Suppressor macrophage (primary cell): ENCODE measurements around the gene NDUFA6.

Source experiments
- DNase-seq, 4 experiments: peaks; one replicate each; pipeline ENCODE4 v3.0.0-alpha.2; 2020 to 2022

The NDUFA6 gene

DNA sequence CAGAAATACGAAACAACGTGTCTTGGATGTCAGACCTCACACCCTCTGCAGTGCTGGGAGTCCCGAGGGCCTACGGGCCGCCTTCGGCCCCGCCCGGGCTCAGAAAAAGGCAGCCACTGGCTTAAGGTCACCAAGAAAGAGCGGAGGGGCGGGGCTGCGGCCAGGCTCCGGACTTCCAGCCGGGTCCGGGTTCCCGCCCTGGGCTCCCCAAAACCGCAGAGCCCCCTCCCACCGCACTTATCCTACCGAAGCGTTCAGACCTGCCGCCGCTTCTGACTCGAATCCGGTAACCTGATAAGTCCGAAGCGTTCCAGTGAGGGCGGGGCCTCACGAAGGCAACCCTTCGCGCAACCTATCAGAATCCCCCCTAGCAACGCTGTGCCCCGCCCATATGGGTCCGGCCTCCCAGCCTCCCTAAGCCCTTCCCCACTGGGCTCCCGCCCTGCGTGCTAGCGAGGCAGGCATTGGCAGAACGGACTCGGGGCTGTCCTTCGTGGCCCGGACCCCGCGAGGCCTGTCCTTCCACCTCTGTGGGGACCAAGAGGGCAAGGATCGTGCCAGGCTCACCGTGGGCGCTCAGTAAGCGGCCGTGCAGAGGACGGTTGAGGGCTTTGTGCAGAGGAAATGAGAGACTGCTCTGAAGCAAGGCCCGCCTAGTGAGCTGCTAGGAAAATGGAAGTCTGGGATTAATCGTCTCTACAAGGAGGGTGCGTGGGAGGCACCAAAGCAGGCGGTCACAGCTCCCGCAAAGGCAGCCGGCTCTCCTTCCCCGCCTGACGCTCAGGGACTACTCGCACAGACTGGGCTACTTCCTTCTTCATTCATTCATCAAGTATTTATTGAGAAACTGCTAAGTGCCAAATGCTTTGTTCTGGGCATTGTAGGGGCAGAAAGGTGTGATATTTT, 19.8 kb downstream of the NDUFA6 start, which contains the start of gene NAGA:
NAGA (minus strand) TSS at position 296 of the 906 bp plus-strand sequence. CDS start 515 bp downstream, outside the sequence.
- DNase-seq: peak; percentile 96 to 98 (median 98)

DNA sequence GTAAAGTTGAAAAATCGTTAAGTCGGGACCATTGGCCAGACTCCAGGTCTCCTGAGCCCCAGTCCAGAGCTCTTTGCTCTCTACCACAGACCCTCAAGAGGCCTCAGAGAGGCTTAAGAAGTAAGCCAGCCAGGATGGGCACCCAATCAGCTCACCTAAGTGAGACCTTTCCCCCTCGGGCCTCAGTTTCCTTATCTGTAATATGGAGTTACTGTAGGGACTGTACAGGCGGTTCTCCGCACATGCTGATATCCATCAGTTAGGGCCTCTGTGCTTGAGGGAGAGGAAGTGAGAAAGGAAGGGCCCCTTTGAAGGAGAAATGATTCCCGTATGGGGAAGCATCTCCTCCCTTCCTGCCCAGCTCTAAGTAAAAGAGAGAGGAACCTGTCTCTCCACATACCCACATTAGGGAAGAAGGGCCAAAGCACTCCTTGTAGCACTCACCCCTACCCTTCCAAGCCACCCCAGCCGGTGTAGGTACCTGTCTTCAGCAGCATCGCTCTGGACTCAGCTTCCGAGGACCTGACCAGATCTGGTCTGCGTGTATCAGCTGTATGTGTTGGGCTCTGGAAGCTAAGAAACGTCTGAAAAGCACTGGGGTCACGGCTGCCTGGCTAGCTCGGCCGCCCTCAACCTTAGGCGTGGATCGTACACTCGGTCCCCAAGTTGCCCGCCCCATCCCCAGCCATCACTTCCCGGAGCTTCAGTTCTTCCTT, 20.6 kb downstream of the NDUFA6 start:
- DNase-seq: peak; percentile 67 to 85 (median 79)

DNA sequence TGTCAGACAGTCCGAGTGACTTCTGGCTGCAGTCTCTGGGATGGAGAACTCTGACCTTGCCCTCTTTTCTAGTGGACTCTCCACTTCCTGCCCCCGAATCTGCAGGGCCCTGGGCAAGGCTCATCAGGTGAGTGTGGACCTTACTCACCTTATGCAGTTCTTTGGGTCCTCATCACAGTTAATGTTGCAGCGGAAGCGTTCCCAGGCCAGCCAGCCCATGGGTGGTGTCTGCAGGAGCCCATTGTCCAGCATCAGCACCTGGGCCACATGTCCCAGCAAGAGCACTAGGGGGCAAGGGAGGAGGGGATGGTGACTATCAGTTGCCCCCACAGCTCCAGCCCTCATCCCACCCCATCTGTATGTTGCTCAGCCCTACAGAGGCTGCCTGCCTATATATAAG, 22.3 kb downstream of the NDUFA6 start:
- no peak for DNase-seq

DNA sequence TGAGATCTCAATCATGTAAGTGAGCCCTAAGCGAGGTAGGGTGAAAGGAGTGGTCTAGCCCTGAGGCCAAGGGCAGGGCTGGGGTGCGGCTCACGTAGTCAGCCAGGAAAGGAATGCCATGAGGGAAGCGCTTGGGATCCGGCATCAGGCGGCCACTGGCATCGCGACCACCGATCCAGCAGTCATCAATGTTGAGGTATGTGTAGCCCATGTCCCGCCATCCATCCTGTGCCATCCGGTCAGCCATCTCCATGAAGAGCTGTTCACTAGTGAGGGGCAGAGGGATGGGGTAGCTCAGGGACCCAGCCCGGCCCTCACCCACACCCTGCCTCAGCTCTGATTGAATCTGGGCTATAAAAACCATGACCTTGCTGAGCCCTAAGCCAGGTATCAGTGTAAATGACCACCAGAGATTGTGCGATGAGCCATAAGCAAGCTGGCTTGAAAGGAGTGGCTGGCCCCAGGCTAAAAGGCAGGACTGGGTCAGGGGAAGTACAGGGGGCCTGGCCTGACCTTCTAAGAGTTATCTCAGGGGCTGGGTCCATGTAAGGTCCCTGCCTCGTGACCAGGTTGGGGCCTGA, 22.8 kb downstream of the NDUFA6 start:
- DNase-seq: no peak

DNA sequence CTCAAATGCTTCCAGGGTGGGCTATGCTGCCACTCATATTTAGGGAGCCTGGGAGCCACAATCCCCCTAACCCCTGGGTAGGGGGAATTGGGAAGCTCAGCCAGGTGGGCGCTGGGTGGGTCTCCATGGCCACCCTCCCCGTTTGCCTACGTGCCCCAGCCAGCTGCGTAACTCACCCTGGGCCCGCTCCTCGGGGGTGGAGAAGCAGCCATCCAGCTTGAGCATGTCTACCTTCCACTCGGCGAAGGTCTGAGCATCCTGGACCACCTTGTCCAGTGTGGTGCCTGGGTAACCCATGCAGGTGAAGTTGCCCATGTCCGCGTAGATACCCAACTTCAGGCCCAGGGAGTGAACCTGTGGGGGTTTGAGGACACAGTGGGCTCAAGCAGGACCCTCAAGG, 23.6 kb downstream of the NDUFA6 start:
- no peak for DNase-seq

DNA sequence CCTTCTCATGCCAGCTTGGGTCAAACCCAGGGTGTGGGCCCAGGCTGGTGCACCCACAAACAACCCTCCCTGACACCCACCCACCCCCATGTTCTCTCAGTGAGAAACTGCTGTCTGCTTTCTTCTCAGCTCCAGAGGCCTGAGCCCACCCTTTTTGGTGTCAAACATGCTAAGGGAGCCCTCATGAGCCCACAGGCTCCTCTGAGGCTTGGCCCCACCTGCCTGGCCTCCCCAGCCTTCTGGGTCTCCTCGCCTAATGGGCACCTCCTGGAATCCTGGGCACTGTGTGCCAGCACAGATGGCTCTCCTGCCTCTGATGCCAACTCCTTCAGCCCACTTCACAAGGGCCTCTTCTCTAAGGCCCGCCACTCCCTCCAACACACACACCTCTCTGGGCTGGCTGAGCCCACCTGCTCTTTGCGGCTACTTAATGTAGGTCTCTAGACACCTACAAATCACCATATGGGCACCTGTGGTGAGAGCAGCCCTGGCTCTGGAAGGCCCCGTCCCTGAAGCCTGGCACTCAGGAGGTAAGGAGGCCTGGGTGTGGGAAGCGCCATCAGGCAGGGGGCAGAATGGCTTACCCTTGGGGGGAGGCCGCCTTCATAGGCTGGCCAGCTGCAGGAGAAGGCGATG, 24.3 kb downstream of the NDUFA6 start:
- no peak for DNase-seq

DNA sequence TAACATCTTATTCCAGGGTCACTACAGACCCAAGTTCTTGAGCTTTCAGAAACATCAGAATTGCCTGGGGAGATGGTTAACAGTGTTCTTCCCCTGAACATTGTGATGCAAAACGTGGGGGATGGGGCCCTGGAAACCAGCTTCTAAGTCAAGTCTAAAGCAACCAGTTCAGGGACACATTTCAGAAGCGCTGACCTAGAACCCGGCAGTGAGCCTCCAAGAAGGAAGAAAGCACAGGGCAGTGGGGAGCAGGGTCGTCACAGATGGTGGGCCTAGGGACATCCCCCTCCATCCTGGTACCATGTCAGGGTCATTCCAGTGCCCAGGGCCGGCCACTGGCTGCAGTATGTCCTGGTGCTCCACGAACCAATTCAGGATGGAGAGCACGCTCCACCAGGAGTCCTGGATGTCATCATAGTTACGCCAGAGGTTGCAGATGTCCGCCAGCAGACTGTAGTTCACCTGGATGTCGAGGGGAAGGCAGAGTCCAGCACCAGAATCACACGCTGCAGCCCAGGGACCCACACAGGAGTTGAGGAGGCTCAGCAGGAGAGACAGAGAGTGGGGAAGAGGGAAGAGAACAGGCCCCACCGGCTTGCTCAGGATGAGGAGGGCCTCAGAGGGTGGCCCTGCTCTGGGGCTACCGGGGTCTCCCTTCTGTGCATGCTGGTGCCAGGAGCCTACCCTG, 25.0 kb downstream of the NDUFA6 start:
- no peak for DNase-seq

DNA sequence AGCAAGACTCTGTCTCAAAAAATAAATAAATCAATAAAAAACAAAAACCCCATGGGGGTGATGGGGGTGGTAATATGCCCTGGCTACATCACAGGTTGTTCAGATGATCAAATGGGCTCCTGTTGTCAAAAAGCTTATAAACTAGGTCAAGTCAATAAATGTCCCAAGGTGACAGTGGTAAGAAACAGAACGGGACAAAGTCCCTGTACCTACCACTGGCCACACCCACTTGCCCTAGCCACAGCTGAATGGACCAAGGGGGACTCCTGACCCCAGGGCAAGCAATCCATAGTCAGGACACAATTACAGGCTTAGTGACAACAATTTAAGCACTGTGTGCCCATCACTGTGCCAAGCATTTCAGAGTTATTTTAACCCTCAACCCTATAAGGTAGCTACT, 25.9 kb downstream of the NDUFA6 start:
- DNase-seq: no peak

DNA sequence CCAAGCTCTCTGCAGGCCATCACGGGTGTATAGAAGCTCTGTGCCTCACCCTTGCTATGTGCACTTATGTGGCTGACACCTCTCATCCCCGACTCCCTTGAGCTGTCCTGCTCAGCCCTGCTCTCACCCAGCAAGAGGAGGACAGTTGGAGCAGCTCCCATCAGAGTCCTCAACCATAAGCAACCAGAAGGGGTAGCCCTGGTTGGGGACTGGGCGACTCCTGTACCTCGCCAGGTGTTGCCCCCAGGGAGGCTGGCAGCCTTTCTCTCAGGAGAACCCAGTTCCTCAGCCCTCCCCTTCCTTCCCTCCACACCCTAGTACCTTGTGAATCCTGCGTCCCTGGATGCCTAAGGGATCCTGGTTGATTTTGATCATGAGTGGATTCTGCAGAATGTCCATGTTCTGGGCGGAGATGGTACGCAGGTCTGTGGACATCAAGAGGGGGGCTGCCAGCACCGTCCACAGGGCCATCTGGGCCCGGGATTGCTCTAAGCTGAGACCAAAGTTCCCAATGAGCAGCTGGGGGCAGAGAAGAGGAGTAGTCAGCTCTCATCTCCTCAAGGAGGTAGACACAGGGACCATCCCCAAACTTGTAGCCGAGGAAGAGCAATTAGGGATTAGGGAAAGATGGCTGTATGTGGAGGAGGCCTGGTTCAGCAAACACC, 27.9 kb downstream of the NDUFA6 start:
- no peak for DNase-seq

DNA sequence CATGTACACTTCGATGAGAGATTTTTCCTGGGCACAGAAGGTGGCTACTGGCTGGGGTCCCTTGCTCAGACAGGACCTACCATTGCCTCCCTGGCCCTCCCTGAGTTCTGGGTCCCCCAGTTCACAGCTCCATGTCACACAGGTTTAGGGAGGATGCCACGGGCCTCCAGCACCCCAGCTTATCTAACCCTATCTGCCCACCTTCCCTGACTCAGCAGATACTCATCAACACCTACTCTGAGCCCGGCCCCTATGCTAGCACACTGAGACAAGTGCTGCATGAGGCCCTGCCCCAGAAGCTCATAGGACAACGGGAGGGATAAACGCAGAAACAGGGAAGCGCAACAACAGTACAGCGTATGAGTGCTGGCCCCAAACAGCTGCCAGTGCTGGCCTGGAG, 29.5 kb downstream of the NDUFA6 start:
- DNase-seq: no peak

DNA sequence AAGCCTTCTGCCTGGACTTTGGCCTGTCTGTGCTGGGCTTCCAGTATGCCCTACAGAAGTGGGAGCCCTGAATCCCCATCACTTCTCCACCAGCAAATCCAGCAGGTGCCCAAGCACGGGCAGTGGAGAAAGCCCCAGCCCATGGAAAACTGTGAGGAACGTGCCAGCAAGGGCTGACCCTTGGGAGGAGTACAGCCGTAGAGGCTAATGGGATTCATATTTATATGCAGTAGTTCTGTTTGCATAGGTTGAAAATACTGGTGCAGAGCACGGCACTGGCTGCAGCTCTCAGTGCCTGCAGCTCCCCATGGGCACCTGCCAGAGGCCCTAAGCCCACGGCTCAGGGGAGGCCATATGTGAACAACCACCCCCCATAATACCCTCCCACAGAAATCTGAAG, 30.1 kb downstream of the NDUFA6 start:
- no peak for DNase-seq

DNA sequence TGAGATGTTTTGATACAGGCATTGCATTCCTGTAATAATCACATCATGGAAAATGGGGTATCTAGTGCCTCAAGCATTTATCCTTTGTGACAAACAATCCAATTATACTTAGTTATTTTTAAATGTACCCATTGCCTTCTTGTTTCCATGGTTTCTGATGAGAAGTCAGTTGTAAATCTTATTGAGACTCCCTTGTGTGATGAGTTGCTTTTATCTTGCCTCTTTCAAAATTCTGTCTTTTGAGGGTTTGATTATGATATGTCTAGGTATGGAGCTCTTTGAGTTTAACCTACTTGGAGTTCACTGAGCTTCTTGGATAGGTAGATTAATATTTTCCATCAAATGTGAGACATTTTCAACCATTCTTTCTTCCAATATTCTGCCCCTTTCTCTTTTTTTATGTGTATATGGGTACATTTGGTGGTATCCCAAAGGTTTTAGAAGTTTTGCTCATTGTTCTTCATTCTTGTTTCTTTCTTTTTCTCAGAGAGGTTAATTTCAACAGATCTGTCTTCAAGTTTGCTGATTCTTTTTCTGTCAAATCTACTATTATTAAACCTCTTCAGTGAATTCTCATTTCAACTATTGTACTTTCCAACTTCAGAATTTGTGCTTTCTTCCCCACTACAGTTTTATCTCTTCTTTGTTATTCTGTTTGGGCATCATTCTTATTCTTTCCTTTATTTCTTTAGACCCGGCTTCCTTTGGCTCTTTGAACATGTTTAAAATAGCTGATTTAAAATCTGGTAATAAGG, 33.6 kb downstream of the NDUFA6 start:
- DNase-seq: no peak

DNA sequence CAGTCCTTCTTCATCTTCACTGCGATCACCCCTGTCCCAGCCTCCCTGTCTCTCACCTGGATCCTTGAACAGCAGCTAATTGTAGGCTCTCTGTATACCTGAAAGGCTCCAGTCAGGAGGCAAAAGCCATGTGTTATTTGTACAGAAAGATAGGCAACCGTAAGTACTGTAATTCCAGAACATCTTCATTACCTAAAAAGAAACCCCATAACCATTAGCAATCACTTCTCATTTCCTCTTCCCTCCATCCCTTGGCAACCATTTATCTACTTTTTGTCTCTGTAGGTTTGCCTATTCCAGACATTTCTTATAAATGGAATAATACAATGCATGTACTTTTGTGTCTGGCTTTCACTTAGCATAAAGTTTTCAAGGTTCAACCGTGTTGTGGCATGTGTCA, 37.8 kb downstream of the NDUFA6 start:
- DNase-seq: no peak

DNA sequence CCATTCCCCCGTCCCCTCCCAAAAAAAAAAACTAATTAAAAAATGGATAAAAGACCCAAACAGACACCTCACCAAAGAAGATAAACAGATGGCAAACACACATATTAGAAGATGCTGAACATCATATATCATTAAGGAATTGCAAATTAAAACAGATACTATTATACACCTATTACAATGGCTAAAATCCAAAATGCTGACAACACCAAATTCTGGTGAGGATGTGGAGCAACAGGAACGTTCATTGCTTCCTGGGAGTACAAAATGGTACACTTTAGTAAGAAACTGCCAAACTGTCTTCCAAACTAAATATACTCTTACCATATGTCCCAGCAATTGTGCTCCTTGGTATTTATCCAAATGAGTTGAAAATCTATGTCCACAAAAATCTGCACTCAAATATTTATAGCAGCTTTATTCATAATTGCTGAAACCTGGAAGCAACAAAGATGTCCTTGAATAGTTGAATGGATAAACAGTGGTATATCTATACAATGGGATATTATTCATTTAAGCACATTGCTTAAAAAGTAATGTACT, 39.9 kb downstream of the NDUFA6 start:
- no peak for DNase-seq

DNA sequence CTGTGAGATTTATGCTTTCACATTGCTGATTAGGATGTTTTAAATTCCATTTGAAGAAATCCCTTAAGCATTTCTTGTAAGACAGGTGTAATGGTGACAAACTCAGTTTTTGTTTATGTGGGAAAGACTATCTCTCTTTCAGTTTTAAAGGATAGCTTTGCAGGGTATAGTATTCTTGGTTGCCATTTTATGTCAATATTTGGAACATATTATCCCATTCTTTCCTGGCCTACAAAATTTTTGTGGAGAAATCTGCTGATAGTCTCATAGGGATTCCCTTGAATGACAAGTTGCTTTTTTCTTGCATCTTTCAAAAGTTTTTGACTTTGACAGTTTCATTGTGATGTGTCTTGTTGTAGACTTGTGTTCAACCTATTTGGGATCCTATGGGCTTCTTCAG, 48.8 kb downstream of the NDUFA6 start:
- DNase-seq: no peak

DNA sequence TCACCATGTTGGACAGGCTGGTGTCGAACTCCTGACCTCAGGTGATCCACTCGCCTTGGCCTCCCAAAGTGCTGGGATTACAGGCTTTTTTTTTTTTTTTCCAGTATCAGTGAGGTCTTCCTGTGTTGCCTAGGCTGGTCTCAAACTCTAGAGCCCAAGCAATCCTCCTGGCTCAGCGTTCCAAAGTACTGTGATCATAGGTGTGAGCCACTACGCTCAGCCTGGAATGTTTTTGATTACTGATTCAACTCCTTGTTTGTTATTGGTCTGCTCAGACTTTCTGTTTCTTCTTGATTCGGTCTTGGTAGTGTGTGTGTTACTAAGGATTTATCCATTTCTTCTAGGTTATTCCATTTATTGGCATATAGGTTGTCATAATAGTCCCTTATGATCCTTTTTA, 51.3 kb downstream of the NDUFA6 start:
- no peak for DNase-seq
